T1000 (cell line): ENCODE data around the gene COL23A1.

ENCODE experiments used
- DNase-seq: peaks from one replicate; lab custom pipeline; 2025; ENCODE audit warnings: mixed read lengths; lab: John Stamatoyannopoulos, UW

COL23A1 gene

GRCh38 chr5:178392931-178393394, 197.2 kb downstream of the COL23A1 start:
- DNase-seq, result no peak

DNA sequence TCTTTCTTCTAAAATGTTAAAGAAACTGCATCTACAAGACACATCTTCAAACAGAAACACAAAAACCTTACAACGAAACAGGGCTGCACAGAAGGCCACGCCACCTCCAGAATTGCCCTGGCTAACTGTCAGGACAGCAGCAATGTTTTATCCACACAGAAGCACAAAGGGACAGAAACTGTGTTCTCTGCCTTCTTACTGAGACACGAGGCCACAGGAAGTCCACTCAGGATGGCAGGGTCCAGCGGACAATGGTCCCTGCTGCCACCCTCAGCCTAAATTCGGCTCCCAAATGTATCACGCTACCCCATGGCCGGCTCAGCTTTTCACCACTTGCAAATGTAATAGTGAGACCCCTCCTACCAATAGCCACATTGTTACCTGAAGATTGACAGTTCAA, 197.8 kb downstream of the COL23A1 start:
- DNase-seq, result no peak

GRCh38 chr5:178391480-178391879, 198.7 kb downstream of the COL23A1 start:
- no peak for DNase-seq

- no peak for DNase-seq
Observed at GRCh38 chr5:178389796-178390195, 200.4 kb downstream of the COL23A1 start.

- DNase-seq, result no peak
Observed at GRCh38 chr5:178389026-178389729, 201.0 kb downstream of the COL23A1 start.

DNA sequence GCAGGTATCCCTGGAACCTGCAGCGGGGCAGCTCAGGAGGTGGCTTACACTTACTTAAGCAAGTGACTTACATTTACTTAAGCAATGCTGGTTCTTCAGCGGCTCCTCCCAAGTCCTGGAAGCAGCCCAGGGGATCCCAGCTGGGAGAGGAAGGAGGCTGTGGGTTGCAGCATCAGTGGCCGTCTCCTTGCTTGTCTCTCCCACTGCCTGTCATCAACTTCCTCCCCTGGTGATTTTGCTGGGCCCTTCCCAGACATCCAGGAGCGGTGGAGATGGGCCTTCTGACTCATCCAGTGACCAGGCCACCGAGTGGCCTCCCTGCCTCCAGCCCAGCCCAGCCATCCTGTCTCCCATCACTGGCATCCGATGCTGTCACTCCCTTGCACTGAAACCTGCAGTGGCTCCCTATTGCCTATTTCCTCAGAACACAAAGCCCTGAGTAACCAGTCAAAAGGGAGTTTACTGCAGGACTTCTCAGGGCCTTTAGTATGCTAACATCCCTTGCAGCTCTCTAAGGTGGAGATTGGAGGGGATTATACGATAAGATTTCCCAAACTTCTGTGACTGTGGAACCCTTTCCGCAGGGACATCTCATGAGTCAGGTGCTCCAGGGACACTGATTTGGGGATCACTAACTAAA, 201.7 kb downstream of the COL23A1 start:
- no peak for DNase-seq

- DNase-seq, result no peak
Observed at GRCh38 chr5:178387856-178388190, 202.4 kb downstream of the COL23A1 start.

GRCh38 chr5:178387061-178387855, 202.9 kb downstream of the COL23A1 start:
- DNase-seq, result no peak

- DNase-seq, result no peak
Observed at GRCh38 chr5:178386336-178386931, 203.8 kb downstream of the COL23A1 start.

DNA sequence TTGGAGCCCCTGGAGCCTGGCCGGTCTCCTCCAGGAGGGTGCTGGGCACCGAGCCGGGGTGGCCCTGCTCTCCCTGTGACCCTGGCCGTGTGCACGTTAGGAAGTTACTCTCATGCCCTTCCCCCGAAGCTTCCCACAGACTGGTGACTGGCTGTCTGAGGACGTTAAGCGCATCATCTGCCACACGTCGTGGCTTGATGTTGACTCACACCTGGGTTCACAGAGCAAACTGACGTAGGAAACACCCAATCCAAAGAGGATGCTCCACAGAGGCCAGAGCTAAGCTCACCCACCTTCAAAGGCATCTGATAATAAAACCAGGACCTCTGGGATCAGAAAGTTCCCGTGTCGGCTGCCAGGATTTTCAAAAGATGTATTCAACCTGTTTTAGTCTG, 204.7 kb downstream of the COL23A1 start:
- no peak for DNase-seq

DNA sequence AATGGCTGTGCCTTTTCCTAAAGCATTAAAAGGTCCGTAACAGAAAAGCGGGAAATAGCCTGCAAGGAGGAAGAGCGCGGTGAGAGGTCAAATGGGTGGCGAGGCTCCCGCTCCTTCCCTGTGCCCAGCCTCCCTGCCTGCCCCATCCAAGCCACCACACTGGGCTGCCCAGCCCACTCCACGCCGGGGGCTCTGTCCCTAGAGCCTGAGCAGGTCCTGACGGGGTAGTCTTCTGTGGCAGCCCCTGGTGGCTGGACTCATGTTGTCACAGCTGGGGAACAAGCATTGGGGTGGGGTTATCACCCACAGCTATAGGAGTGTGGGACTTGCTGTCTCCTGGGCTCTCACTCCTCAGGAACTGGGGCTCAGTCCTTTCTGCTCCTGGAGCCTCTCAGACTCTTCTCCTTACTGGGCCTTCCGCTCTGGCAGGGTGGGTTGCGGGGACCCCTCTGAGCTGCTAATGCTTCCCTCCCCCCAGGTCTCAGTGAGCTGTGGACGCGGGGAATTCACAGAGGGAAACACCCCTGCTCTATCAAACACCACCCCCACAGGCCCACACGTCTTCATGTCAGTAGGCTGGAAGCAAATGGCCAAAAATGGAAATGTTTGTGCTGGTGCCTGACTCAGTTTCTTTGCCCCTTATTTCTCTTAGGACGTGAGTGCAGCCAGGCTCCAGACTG, 205.2 kb downstream of the COL23A1 start:
- DNase-seq, result no peak

DNA sequence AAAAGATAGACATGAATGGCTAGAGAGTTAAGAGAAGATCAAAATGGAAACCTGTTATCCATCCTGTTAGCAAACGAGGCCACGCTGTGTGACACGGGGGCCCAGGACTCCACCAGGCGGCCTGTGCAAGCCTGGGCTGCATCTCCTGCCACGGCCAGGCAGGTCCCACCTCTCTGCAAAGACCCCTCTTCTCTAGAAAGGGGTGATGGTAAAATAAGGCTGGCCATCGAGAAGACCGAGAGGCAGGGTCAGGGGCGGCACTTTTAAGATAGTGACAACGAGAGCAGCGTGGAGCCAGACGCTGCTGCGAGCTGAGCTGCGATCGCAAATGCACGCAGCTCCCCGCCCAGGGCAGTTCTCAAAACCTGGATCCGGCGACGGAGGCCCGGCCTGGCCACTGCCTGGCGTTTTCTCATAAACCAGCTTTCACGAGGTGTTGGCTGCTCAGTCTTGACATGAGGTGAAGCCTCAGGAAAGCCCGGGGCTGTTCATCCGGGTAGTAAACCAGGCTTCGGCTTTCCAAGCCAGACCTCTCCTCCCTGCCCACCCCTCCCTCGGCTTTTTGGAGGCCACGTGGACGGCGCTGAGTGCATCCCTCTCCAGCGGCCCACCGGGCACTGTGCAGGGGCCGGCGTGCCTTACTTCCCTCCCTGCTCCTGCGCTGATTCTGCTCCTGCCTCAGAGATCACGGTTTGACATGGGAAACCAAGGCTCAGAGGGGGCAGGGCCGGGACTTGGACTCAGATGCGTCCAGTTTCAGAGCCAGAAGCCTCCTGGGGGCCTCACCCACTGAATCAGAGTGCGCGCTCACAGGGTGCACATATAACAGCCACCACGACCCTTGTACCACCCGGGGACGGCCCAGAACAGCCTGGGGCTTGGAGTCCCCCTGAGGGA, 206.0 kb downstream of the COL23A1 start:
- no peak for DNase-seq

DNA sequence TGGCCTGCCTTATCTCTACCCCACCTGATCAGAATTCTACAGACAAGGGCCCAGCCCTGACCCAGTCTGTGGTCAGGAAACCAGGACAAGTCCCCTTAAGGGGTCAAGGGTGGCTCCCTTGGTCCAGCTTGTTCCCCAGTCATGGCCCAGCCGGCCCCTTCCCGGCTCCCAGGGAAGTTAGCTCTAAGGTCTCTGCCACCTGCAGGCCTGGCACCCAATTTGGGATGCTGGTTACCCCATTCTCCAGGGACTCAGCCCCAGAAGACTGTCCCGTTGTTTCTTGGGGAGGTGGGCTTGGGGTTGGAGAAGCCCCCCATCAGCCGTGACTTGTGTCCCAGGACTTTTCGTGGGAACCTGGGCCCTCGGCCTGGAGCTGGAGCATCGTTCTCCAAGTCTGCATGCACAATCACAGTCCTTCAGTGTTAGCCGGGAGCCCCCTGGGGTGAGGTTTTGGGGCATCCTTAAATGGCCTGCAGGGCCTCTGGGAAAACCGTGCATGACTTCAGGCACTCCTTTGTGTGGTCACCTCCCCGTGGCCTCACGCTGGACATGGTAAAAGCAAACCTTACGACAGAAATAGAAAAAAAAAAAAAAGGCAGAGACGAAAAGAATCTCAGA, 206.8 kb downstream of the COL23A1 start:
- no peak for DNase-seq

DNA sequence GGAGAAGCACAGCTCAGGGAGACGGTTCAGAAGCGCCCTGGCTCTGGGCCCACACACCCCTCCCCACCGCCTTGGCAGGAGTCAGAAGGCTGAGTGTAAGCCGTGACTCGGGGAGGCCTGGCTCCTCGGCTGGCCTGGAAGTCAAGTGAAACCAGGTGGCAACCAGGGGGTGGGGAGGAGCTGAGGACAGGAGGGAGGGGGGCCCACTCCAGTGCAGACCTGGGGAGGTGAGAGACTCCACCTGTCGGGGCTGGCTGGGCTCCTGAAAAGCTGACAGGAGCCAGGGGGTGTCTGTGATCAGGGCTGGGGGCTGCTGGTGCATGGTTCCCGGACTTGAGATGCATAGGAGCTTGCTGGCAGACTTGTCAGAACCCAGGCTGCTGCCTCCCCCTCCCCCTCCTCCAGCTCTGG, 207.4 kb downstream of the COL23A1 start:
- DNase-seq, result no peak

DNA sequence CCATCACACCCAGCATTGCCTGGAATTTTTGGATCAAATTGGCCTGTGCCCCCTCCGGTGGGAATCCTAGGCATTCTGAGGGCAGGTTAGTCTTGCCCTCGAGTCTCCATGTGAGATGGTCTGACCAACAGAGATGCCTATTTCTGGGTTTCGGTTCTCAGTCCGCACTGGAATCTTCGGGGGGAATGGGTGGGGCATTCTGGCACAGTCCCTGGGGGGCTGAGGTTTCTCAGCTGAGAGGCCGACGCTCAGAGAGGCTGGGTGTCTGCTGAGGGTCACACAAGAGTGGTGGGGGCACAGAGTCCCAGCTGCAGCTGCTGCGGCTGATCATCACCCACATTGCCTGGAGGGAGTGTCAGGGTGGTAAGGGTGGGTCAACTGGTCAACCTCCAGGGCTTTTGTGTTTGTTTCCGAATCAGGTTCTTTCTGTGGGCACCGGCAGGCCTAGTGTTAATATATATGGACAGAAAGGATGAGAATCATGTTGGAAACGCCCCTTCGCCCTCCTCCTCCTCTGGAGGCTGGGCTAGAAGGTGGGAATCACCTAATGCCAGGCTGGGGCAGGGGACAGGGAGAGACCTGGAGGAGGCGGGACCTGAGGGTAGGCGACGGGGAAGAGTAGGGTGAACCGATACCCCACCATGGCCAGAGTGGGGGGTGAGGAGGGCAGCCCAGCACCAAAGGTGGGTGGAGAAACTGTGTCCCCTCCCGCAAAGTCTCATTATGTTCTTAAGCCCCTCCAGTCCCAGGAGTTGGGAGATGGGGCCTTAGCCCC, 208.1 kb downstream of the COL23A1 start:
- no peak for DNase-seq

DNA sequence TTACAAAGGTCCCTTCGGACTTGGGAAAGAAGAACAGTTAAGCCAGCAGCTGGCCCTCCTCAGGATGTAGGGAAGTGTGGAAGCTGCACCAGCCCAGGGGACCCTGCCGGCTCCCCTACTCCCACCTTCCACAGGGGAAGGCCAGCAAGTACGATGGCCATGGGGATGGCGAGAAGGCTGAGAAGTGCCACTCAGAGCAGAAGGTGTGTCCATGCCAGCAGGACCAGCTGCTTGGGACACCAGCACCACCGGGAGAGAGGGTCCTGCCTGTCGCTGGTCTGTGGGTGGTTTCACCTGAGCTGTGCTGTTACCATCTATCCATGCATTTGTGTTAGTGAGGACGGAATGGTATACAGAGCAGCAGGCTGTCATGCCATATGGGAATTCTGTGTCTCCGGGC, 209.0 kb downstream of the COL23A1 start:
- DNase-seq, result no peak

GRCh38 chr5:178380541-178381074, 209.6 kb downstream of the COL23A1 start:
- no peak for DNase-seq

DNA sequence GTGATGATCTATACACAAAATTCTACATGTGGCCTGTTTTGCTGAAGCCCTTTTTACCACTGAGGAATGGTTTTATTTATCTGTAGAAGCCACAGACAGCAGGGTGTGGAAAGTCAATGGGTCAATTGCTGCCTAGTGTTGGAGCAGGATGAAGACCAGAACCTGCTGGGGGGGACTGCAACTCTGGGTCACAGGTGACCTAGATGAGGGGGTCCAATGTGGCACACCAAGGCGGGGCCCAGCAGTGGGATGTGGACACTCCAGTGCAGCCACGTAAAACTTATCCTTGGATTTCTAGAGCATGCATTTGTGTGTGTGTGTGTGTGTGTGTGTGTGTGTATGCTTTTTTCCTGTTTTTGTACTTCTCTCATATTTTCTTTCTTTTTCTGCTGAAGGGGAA, 210.1 kb downstream of the COL23A1 start:
- no peak for DNase-seq
